Upper lobe of right lung (tissue), 1 donor: Measurements from ENCODE around the gene ZNF185. TPM values are rescaled to one million over a fixed set of nuclear protein-coding genes. Genes with fewer than 3 reads are reported as not detected.
A peak's percentile ranks its signal among the peaks of the same experiment; 100 is the strongest.

ENCODE experiments used
- ATAC-seq: fragments of 200-7000 bp; cut with Tn5 transposase; one replicate; pipeline ENCODE4 v1.9.1; 2020; ENCODE audit warnings: mild to moderate bottlenecking, moderate library complexity
- DNase-seq: peaks from one replicate; pipeline ENCODE4 v3.0.0-alpha.2; 2020
- H3K27ac ChIP-seq: fragments of 200-600 bp; one replicate; pipeline ENCODE4 v1.8.0; 2022
- H3K27me3 ChIP-seq: fragments of 200-600 bp; one replicate; pipeline ENCODE4 v1.8.0; 2022; ENCODE audit warnings: mild to moderate bottlenecking
- H3K36me3 ChIP-seq: fragments of 200-600 bp; one replicate; pipeline ENCODE4 v1.8.0; 2022
- H3K4me1 ChIP-seq: fragments of 200-600 bp; one replicate; pipeline ENCODE4 v1.8.0; 2022
- H3K4me3 ChIP-seq: fragments of 200-600 bp; one replicate; pipeline ENCODE4 v1.8.0; 2022; ENCODE audit warnings: mild to moderate bottlenecking
- H3K9me3 ChIP-seq: fragments of 200-600 bp; one replicate; pipeline ENCODE4 v1.8.0; 2022
- CTCF ChIP-seq: fragments of 200-600 bp; IDR thresholded peaks from one replicate; pipeline ENCODE4 v1.8.0; 2022; ENCODE audit warnings: antibody characterized with exemption
- intact Hi-C: fragments of 100-400 bp; cut with DNase I; formaldehyde crosslinking; loops from one replicate; pipeline ENCODE4 v1.11.0; 2022
- total RNA-seq: library from RNA; stranded (reverse); fragmentation: NEBNext Ultra II Directional; extraction: Animal tissue kit (Norgen Biotek cat#: 25700); gene quantifications from one replicate; pipeline ENCODE4 v1.2.1, GENCODE V29; 2021
- donor health status: DM: no; HTN: yes; CAD: no; lungs with severe emphysema.

ZNF185 gene
- total RNA-seq, 1 donor from 2014 or later, result 16.3 TPM

- DNase-seq (peak; percentile 94), ATAC-seq (peak; percentile 98)
- H3K9me3 ChIP-seq, result no peaks in the 10 kb centered on the region
- intact Hi-C loops, result no loop called here
- H3K4me3 ChIP-seq, result peak overlapping the region; percentile 54
- peak; percentile 83 for TF ChIP-seq CTCF
- no peaks in the 10 kb centered on the region for H3K4me1 ChIP-seq
- no peaks in the 10 kb centered on the region for H3K27me3 ChIP-seq
- H3K27ac ChIP-seq, result peak overlapping the region; percentile 85
- no peaks in the 10 kb centered on the region for H3K36me3 ChIP-seq
These were observed 43.6 kb downstream of the ZNF185 start for GRCh38 chrX:152941328-152942076.

DNA sequence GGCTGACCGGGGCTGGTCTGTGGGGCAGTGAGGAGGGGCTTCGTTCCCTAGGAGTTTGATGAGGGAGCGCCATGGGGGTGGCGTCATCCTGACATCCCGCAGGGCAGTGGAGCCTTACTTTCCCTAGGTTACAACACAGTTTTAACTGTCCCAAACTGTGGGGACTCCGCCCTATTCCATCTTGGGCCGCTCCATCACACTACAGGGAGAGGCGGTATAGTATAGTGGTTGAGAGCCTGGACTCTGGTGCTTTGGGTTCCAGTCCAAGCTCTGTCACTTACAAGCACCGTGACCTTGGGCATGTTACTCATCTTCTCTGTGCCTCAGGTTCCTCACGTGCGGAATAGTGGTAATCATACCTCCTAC lies 44.2 kb downstream of the ZNF185 start:
- no peak for ATAC-seq

GRCh38 chrX:152943826-152944225 lies 46.0 kb downstream of the ZNF185 start:
- no peaks in the 10 kb centered on the region for H3K36me3 ChIP-seq
- H3K9me3 ChIP-seq, result no peaks in the 10 kb centered on the region
- DNase-seq (no peak), ATAC-seq (no peak)
- no peaks in the 10 kb centered on the region for H3K4me1 ChIP-seq
- H3K27me3 ChIP-seq, result no peaks in the 10 kb centered on the region
- H3K4me3 ChIP-seq, result no peak overlapping the region
- intact Hi-C loops, result no loop called here
- TF ChIP-seq CTCF, result no peak
- H3K27ac ChIP-seq, result no peak overlapping the region

More for the DNA sequence above, 44.2 kb downstream of the ZNF185 start:
- Histone ChIP-seq H3K4me3 (peak overlapping the region; percentile 54), H3K9me3 (no peaks in the 10 kb centered on the region), H3K36me3 (no peaks in the 10 kb centered on the region), H3K27ac (peak overlapping the region; percentile 85), H3K27me3 (no peaks in the 10 kb centered on the region), H3K4me1 (no peaks in the 10 kb centered on the region)
- intact Hi-C loops, result no loop called here
- DNase-seq, result no peak
- no peak for TF ChIP-seq CTCF

DNA sequence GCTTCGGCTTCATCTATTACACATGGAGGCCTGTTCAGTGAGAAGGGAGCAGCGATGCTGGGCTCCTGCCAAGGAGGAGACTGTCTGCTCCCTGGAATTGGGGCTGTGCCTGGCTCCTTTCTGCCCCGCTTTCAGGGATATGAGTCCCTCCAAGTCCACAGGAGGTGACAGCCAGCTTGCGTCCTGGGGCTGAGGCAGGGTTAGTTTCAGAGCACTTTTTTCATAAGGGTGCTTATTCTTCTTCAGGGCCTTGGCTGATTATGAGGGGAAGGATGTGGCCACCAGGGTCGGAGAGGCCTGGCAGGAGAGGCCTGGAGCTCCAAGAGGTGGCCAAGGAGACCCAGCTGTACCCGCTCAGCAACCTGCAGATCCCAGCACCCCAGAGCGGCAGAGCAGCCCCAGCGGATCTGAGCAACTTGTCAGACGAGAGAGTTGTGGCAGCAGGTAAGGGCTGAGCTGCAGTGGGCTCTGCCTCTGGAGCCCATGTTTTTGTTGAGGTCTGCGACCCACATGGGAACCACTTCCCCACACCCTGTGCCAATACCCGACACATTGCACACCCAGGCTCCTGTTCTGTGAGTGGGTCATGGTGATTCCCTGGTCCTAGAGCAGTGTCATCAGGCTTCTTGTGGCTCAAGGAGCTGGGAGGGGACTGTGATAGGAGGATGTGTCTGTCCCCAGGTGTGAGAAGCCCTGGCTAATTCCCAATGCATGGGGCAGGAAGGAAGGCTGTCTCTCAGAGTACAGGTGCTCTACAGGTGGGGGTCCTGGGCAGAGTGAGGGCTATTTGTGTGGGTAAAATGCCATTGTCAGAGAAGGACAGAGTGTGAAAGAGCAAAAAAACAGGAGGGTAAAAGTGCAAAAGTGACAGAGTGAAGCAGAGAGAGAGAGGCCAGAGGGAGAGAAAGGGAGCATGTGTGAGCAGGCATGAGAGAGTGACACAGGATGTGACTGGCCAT lies 47.4 kb downstream of the ZNF185 start:
- no peak for ATAC-seq
- H3K27ac ChIP-seq, result no peak overlapping the region
- no peak for DNase-seq
- no peaks in the 10 kb centered on the region for H3K4me1 ChIP-seq
- no peak overlapping the region for H3K4me3 ChIP-seq
- TF ChIP-seq CTCF, result no peak
- H3K36me3 ChIP-seq, result no peaks in the 10 kb centered on the region
- intact Hi-C loops, result no loop called here
- no peaks in the 10 kb centered on the region for H3K27me3 ChIP-seq
- no peaks in the 10 kb centered on the region for H3K9me3 ChIP-seq

DNA sequence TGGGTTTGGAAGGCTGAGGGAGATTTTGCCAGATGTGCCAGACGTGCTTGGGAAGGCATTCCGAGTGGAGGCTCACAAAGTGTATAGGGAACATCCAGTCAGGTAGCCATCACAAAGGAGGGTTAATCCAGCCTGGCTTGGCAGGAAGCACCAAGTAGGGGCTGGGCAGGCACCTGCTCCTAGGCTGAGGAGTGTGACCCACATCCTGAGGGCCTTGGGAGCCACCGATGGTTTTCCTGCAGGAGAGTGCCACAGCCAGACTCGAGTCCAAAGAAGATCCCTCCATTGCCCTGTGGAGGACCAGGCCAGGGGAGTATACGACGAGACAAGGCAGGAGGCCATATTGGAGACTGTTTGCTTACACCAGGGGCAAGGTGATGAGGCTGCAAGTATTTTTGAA lies 48.8 kb downstream of the ZNF185 start:
- no peak overlapping the region for H3K27ac ChIP-seq
- H3K9me3 ChIP-seq, result no peaks in the 10 kb centered on the region
- no peak for ATAC-seq
- no peaks in the 10 kb centered on the region for H3K4me1 ChIP-seq
- no peaks in the 10 kb centered on the region for H3K36me3 ChIP-seq
- no peak for DNase-seq
- no peaks in the 10 kb centered on the region for H3K27me3 ChIP-seq
- H3K4me3 ChIP-seq, result no peak overlapping the region
- no peak for TF ChIP-seq CTCF
- intact Hi-C loops, result no loop called here

Other genes starting within 250 kb of the ZNF185 start
- not detected for gene MAGEA3, start 199.3 kb upstream of the ZNF185 start, total RNA-seq
- not detected for gene CSAG2, start 188.8 kb upstream of the ZNF185 start, total RNA-seq
- gene MAGEA2B, start 183.4 kb upstream of the ZNF185 start, total RNA-seq, result not detected
- gene CSAG1, start 164.3 kb upstream of the ZNF185 start, total RNA-seq, result not detected
- gene MAGEA12, start 164.3 kb upstream of the ZNF185 start, total RNA-seq, result not detected
- gene MAGEA2, start 144.2 kb upstream of the ZNF185 start, total RNA-seq, result not detected
- gene CSAG3, start 138.8 kb upstream of the ZNF185 start, total RNA-seq, result not detected
- gene MAGEA6, start 128.4 kb upstream of the ZNF185 start, total RNA-seq, result not detected
- gene CETN2, start 67.3 kb upstream of the ZNF185 start, total RNA-seq, result 20.9 TPM
- 27.0 TPM for gene NSDHL, start 67.0 kb upstream of the ZNF185 start, total RNA-seq
- not detected for gene PNMA5, start 96.0 kb downstream of the ZNF185 start, total RNA-seq
- gene PNMA3, start 158.4 kb downstream of the ZNF185 start, total RNA-seq, result 0.32 TPM
- 0.87 TPM for gene PNMA6A, start 174.4 kb downstream of the ZNF185 start, total RNA-seq